H1 (cell line): Measurements from ENCODE around the gene GDPGP1. TPM values are rescaled to one million over a fixed set of nuclear protein-coding genes. Genes with fewer than 3 reads are reported as not detected.
"Not testable (repeated sequence)": the region's sequence is repeated elsewhere in the genome, so short reads cannot be mapped to it uniquely, and the experiment has no call there.

Experiments used
- CTCF ChIA-PET: fragments of 300-600 bp; sonication (Branson Sonifier 250); formaldehyde crosslinking; loops from one replicate; lab custom pipeline; 2021; ENCODE audit not compliant: partially characterized antibody; lab: Charles Lee
- POLR2A ChIA-PET: fragments of 300-600 bp; sonication (Branson Sonifier 250); formaldehyde crosslinking; loops from one replicate; lab custom pipeline; 2021; ENCODE audit warnings: inconsistent platforms; ENCODE audit not compliant: partially characterized antibody; lab: Charles Lee
- DNase-seq, 2 experiments: peaks; one replicate each; pipeline versions ENCODE4 v3.0.0 to v3.0.0-alpha.2; 2010 to 2022; ENCODE audit warnings: low spot score in 2 of 2, low read depth in 1 of 2, mixed read lengths in 1 of 2
- FAIRE-seq: peaks from 2 replicates; lab custom pipeline; 2011; peaks lifted over from hg19 to GRCh38; lab: Jason Lieb, UNC
- H2AFZ ChIP-seq: 2 replicates; pipeline ENCODE4 v1.8.1; 2012; ENCODE audit warnings: low read length, inconsistent platforms
- H2AK5ac ChIP-seq: 2 replicates; pipeline ENCODE4 v1.6.1; 2013; ENCODE audit warnings: low read depth, low read length
- H2BK120ac ChIP-seq: replicated peaks from 2 replicates; pipeline ENCODE3; 2013; ENCODE audit warnings: low read depth, low read length, inconsistent platforms
- H2BK12ac ChIP-seq: 2 replicates; pipeline ENCODE4 v1.6.1; 2013; ENCODE audit warnings: low read depth, low read length
- H2BK15ac ChIP-seq: 2 replicates; pipeline ENCODE4 v1.6.1; 2013; ENCODE audit warnings: low read length
- H2BK20ac ChIP-seq: 2 replicates; pipeline ENCODE4 v1.6.1; 2013; ENCODE audit warnings: low read length
- H2BK5ac ChIP-seq: 2 replicates; pipeline ENCODE4 v1.6.1; 2013; ENCODE audit warnings: low read depth, low read length
- H3K14ac ChIP-seq: 2 replicates; pipeline ENCODE4 v1.6.1; 2013; ENCODE audit warnings: inconsistent platforms; ENCODE audit not compliant: insufficient read length
- H3K18ac ChIP-seq: 2 replicates; pipeline ENCODE4 v1.6.1; 2013; ENCODE audit warnings: low read length; ENCODE audit errors: extremely low read depth
- H3K23ac ChIP-seq: 2 replicates; pipeline ENCODE4 v1.6.1; 2013; ENCODE audit warnings: inconsistent platforms; ENCODE audit not compliant: insufficient read length
- H3K23me2 ChIP-seq: 2 replicates; pipeline ENCODE4 v1.6.1; 2013; ENCODE audit warnings: low read depth, low read length
- H3K27ac ChIP-seq: 2 replicates; pipeline ENCODE4 v1.6.1; 2011; ENCODE audit warnings: low read depth, low read length, inconsistent platforms
- H3K27me3 ChIP-seq, 4 experiments: replicated peaks in 1 of 4; 1 replicate in 1 of 4; 2 replicates in 3 of 4; pipeline versions ENCODE4 v1.6.1 to v1.8.1; 2011 to 2013; ENCODE audit warnings: low read length in 3 of 4, mild to moderate bottlenecking in 3 of 4, inconsistent platforms in 2 of 4, mixed read lengths in 2 of 4, moderate library complexity in 1 of 4; ENCODE audit not compliant: control insufficient read depth in 3 of 4, insufficient read depth in 3 of 4; ENCODE audit errors: extremely low read depth in 1 of 4
- H3K36me3 ChIP-seq, 4 experiments: 2 replicates each; pipeline versions ENCODE4 v1.6.1 to v1.8.1; 2011 to 2013; ENCODE audit warnings: mild to moderate bottlenecking in 4 of 4, low read length in 3 of 4, moderate library complexity in 2 of 4, control low read depth in 1 of 4, inconsistent platforms in 1 of 4; ENCODE audit not compliant: insufficient read depth in 4 of 4, control insufficient read depth in 2 of 4
- H3K4ac ChIP-seq: replicated peaks from 2 replicates; pipeline ENCODE3; 2013; ENCODE audit warnings: low read length, low read depth, mixed read lengths, inconsistent platforms; ENCODE audit not compliant: insufficient read length
- H3K4me1 ChIP-seq, 4 experiments: replicated peaks in 1 of 4; 1 replicate in 1 of 4; 2 replicates in 3 of 4; pipeline versions ENCODE4 v1.6.1 to v1.8.1; 2011 to 2013; ENCODE audit warnings: low read length in 3 of 4, inconsistent platforms in 2 of 4, mixed read lengths in 1 of 4; ENCODE audit not compliant: insufficient read depth in 4 of 4, control insufficient read depth in 3 of 4
- H3K4me2 ChIP-seq, 2 experiments: 2 replicates each; pipeline versions ENCODE4 v1.6.1 to v1.8.1; 2011 to 2013; ENCODE audit warnings: low read depth in 2 of 2, low read length in 2 of 2, control low read depth in 1 of 2, inconsistent platforms in 1 of 2, mild to moderate bottlenecking in 1 of 2; ENCODE audit not compliant: insufficient read depth in 1 of 2
- H3K4me3 ChIP-seq, 4 experiments: fragments of 200-600, 300-600 bp in 1 of 4; sonication (generic), shearing (Covaris generic), sonication (Bioruptor Twin) in 1 of 4; 2 replicates each; pipeline versions ENCODE4 v1.5.1 to v1.8.1; 2011 to 2016; ENCODE audit warnings: low read length in 4 of 4, low read depth in 3 of 4, control low read depth in 2 of 4, inconsistent platforms in 2 of 4, mild to moderate bottlenecking in 2 of 4, mixed read lengths in 1 of 4, moderate library complexity in 1 of 4; ENCODE audit not compliant: insufficient read depth in 2 of 4; ENCODE audit errors: extremely low read depth in 1 of 4
- H3K56ac ChIP-seq: replicated peaks from 2 replicates; pipeline ENCODE3; 2013; ENCODE audit warnings: low read depth, mild to moderate bottlenecking, mixed read lengths, low read length, inconsistent platforms; ENCODE audit not compliant: insufficient read length
- H3K79me1 ChIP-seq: 2 replicates; pipeline ENCODE4 v1.6.1; 2013; ENCODE audit warnings: low read depth, low read length, control low read depth
- H3K79me2 ChIP-seq, 2 experiments: 2 replicates each; pipeline versions ENCODE4 v1.6.1 to v1.8.1; 2012 to 2013; ENCODE audit warnings: low read length in 2 of 2, mild to moderate bottlenecking in 2 of 2, inconsistent platforms in 1 of 2; ENCODE audit not compliant: insufficient read depth in 2 of 2, control insufficient read depth in 1 of 2
- H3K9ac ChIP-seq, 4 experiments: replicated peaks in 1 of 4; 1 replicate in 1 of 4; 2 replicates in 3 of 4; pipeline versions ENCODE4 v1.6.1 to v1.8.1; 2011 to 2013; ENCODE audit warnings: low read depth in 3 of 4, low read length in 3 of 4, control low read depth in 2 of 4, mild to moderate bottlenecking in 2 of 4, moderate library complexity in 2 of 4, inconsistent platforms in 1 of 4; ENCODE audit errors: extremely low read depth in 1 of 4
- H3K9me3 ChIP-seq, 2 experiments: 2 replicates each; pipeline versions ENCODE4 v1.6.1 to v1.8.1; 2012 to 2013; ENCODE audit warnings: mild to moderate bottlenecking in 2 of 2, moderate library complexity in 2 of 2, control low read depth in 1 of 2, inconsistent platforms in 1 of 2, low read depth in 1 of 2, low read length in 1 of 2, mixed read lengths in 1 of 2; ENCODE audit not compliant: insufficient read depth in 2 of 2
- H4K20me1 ChIP-seq, 2 experiments: replicated peaks in 1 of 2; 2 replicates each; pipeline versions ENCODE3 to v1.8.1; 2011 to 2013; ENCODE audit warnings: inconsistent platforms in 2 of 2, low read length in 2 of 2, mild to moderate bottlenecking in 1 of 2; ENCODE audit not compliant: insufficient read depth in 2 of 2, control insufficient read depth in 1 of 2
- H4K5ac ChIP-seq: 2 replicates; pipeline ENCODE4 v1.6.1; 2013; ENCODE audit warnings: low read length, low read depth, mixed read lengths, inconsistent platforms; ENCODE audit not compliant: insufficient read length
- H4K8ac ChIP-seq: 2 replicates; pipeline ENCODE4 v1.8.0; 2013; ENCODE audit warnings: mild to moderate bottlenecking, moderate library complexity, low read length, inconsistent platforms; ENCODE audit not compliant: insufficient read depth; ENCODE audit errors: extremely low read depth
- H4K91ac ChIP-seq: replicated peaks from 2 replicates; pipeline ENCODE3; 2013; ENCODE audit warnings: low read length, mixed read lengths, inconsistent platforms; ENCODE audit not compliant: insufficient read length
- WGBS, 2 experiments: shearing (Covaris generic) in 1 of 2; methylation state at CpG; one replicate each; pipeline versions ENCODE4 v1.1.6 to v1.1.7; 2013 to 2015; ENCODE audit warnings: low lambda C conversion rate in 2 of 2, mixed read lengths in 2 of 2, inconsistent platforms in 1 of 2, low coverage in 1 of 2, missing lambda C conversion rate in 1 of 2; ENCODE audit not compliant: insufficient replicate concordance in 2 of 2, insufficient coverage in 1 of 2, insufficient read length in 1 of 2; ENCODE audit errors: extremely low coverage in 1 of 2, missing lambda C conversion rate in 1 of 2; 5-methylcytosine and 5-hydroxymethylcytosine counted together
- polyA plus RNA-seq, 7 experiments: library from polyadenylated mRNA; depleted of rRNA in 3 of 7; stranded (reverse) in 5 of 7; unstranded in 2 of 7; fragments of >200 nt in 5 of 7; fragments of 200-250 nt in 2 of 7; gene quantifications; 1 replicate in 5 of 7; 2 replicates in 1 of 7; 4 replicates in 1 of 7; pipeline versions ENCODE4 v1.2.1 to v1.2.3, GENCODE V29; 2011 to 2013; ENCODE audit warnings: missing spikeins in 2 of 7, mixed read lengths in 2 of 7
- total RNA-seq: library from RNA; stranded (reverse); fragmentation: NEBNext Ultra II Directional; extraction: Animal tissue kit (Norgen Biotek cat#: 25700); gene quantifications from 2 replicates; pipeline ENCODE4 v1.2.1, GENCODE V29; 2021

The GDPGP1 gene
- total and polyA plus RNA-seq, 2 of the 8 experiments (the other 6 are each of a cell fraction or from before 2014, with no cell fraction given), result 1.8 to 5.6 TPM

GRCh38 chr15:90260731-90261130, 26.7 kb downstream of the GDPGP1 start:
- H4K20me1 ChIP-seq, H3K36me3 ChIP-seq, H3K27me3 ChIP-seq, H3K4me1 ChIP-seq, H3K56ac ChIP-seq, H3K9ac ChIP-seq, H4K5ac ChIP-seq, H3K9me3 ChIP-seq, H3K4ac ChIP-seq, H2BK20ac ChIP-seq, H2AFZ ChIP-seq, H2BK5ac ChIP-seq, H3K14ac ChIP-seq, H2AK5ac ChIP-seq, H4K91ac ChIP-seq, H3K4me3 ChIP-seq, H3K27ac ChIP-seq, H3K23me2 ChIP-seq, H3K4me2 ChIP-seq, H3K79me2 ChIP-seq, POLR2A ChIA-PET, H3K79me1 ChIP-seq, H3K18ac ChIP-seq, DNase-seq, H2BK120ac ChIP-seq, H4K8ac ChIP-seq, FAIRE-seq, H3K23ac ChIP-seq, H2BK15ac ChIP-seq, H2BK12ac ChIP-seq: not testable (repeated sequence)
- 88% methylated on average over 1 of the region's 6 CpGs; no CpG with 5 or more reads in 1 of the 2 experiments for whole genome bisulfite sequencing, 2 experiments
- CTCF ChIA-PET, result interaction anchor here (1.2 to 2.4 kb wide), 2 partner anchors 27 to 40 kb away, joined by 3 to 8 read pairs; partner anchors contain the start of genes CIB1 and GDPGP1
